ENCODE measurements around the gene SAMSN1.

The SAMSN1 gene

DNA sequence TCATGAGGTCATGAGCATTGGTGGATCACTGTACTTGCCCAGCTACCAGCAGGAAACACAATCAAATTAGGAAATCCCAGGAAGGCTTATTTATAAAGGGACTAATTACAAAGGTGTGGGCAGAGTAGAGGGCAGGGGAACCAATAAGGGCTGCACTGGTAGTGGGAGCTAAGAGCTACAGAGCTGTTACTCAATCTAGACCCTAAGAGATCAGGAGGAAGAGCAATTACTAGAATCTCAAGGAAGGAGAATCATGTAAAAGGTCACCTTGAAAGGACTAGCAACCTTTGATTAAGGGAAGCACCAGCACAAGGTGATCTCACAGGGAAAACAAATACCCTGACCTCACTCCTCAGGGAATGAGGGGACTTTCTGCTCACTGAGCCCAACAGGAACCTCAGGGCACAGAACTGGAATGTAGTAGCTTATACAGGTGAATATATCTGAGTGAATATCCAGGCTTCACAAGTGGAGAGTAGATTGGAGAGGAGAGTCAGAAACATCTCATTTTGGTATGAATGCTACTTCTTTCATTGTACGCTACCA lies 66.8 kb downstream of the SAMSN1 start:
- no peak overlapping the region for H3K4me3 ChIP-seq (ENCODE audit: low read length)
- TF ChIP-seq, protein P1, sequence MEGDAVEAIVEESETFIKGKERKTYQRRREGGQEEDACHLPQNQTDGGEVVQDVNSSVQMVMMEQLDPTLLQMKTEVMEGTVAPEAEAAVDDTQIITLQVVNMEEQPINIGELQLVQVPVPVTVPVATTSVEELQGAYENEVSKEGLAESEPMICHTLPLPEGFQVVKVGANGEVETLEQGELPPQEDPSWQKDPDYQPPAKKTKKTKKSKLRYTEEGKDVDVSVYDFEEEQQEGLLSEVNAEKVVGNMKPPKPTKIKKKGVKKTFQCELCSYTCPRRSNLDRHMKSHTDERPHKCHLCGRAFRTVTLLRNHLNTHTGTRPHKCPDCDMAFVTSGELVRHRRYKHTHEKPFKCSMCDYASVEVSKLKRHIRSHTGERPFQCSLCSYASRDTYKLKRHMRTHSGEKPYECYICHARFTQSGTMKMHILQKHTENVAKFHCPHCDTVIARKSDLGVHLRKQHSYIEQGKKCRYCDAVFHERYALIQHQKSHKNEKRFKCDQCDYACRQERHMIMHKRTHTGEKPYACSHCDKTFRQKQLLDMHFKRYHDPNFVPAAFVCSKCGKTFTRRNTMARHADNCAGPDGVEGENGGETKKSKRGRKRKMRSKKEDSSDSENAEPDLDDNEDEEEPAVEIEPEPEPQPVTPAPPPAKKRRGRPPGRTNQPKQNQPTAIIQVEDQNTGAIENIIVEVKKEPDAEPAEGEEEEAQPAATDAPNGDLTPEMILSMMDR (conservative IDR thresholded peaks at IDR 0.05; ENCODE audit: low read length), result no peak
- DNase-seq (ENCODE audit: low read depth), result no peak

DNA sequence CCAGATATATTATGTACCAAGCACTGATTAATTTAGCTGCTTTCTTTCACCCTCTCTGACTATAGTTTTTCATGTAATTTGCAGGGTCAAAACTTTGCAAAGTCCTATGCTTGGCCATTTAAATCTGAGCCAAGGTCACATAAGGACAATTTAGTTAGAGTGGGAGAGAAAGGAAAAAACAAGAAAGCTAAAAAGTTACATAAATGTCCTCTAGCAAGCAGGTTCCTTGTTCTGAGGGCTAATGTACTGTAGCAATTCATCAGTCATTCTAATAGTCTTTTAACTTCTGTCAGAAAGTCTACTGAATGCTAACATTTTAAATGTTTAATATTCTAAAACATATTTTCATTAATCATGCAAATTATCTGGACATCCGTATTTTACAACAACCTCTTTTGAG lies 68.3 kb downstream of the SAMSN1 start:
- H3K4me3 ChIP-seq (ENCODE audit: low read length), result no peak overlapping the region
- TF ChIP-seq, protein P1 (conservative IDR thresholded peaks at IDR 0.05; ENCODE audit: low read length), result no peak
- no peak for DNase-seq (ENCODE audit: low read depth)

DNA sequence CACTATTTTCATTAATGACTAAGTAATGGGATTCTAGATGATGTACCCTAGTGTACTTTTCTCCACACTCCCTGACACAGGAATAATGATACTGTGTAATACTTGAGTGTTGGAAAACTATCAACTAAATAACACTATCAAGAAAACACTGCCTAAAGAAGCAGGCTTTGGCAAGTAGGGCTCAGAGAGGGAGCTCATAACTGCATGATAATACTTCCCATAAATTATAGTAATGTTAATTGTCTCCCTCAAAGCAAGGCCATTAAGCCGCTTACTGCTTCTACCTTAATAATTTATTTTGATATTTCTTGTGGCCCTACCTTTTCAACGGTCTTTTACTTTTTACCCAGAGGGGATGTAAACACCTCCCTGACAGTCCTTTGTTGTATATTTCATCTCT lies 69.0 kb downstream of the SAMSN1 start:
- DNase-seq (ENCODE audit: low read depth), result no peak
- TF ChIP-seq, protein P1 (conservative IDR thresholded peaks at IDR 0.05; ENCODE audit: low read length), result no peak

DNA sequence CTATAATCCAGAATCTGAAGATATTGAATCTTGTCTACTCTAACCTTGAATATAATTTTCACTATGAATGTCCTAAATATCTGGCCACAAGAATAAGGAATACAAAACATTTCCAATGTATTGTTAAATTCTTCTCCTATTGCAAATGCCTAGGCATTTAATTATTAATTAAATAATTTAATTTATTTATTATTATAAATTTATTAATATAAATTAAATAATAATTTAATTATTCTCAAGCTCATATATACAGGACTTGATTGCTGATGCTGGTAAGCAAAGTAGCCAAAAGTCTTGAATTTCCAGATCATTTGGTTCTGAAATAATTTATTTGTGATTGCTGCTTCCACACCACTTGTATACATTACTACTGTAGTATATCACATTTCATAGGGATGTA lies 71.1 kb downstream of the SAMSN1 start:
- TF ChIP-seq, protein P1 (conservative IDR thresholded peaks at IDR 0.05; ENCODE audit: low read length), result no peak
- DNase-seq (ENCODE audit: low read depth), result no peak
- no peak overlapping the region for H3K4me3 ChIP-seq (ENCODE audit: low read length)

More for the DNA sequence above, 69.0 kb downstream of the SAMSN1 start:
- H3K4me3 ChIP-seq (ENCODE audit: low read length), result no peak overlapping the region

DNA sequence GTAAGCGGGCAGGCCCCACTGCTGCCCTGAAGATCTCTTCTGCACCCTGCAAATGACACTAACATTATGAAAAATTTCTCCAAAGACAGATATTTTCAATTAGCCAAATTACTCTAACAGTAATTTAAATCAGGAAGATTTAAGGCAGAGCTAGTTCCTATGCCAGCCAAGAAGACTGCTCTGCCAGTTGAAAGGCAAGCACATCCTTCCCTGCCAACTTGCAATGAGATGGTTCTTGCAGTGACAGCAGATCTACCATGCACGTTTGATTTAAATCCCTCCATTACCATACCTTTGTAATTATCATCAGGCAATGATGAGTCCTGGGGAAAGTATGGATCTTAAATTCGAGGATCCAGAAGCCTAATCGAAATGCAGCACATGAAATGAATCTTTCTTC lies 76.5 kb downstream of the SAMSN1 start:
- TF ChIP-seq, protein P1 (conservative IDR thresholded peaks at IDR 0.05; ENCODE audit: low read length), result no peak
- no peak for DNase-seq (ENCODE audit: low read depth)
- no peak overlapping the region for H3K4me3 ChIP-seq (ENCODE audit: low read length)

DNA sequence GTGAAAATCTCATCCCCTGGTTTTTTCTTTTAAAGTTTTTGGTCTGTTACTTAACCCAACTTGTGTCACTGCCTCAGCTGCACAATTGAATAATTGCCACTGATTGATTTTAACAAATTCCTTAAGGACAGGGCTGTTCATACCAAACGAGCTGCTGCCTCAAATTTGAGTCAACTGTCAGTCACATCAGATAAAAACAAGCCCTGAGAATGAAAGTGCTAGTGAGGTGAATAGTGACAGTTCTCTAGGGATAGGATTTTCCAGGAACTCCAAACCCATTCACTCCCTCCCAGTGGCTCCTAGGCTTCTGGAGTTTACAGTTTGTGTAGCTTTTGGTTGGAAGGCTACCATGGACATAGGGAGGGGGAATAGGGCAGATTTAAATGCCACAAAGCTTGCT lies 79.4 kb downstream of the SAMSN1 start:
- H3K4me3 ChIP-seq (ENCODE audit: low read length), result no peak overlapping the region
- no peak for DNase-seq (ENCODE audit: low read depth)
- TF ChIP-seq, protein P1 (conservative IDR thresholded peaks at IDR 0.05; ENCODE audit: low read length), result no peak

DNA sequence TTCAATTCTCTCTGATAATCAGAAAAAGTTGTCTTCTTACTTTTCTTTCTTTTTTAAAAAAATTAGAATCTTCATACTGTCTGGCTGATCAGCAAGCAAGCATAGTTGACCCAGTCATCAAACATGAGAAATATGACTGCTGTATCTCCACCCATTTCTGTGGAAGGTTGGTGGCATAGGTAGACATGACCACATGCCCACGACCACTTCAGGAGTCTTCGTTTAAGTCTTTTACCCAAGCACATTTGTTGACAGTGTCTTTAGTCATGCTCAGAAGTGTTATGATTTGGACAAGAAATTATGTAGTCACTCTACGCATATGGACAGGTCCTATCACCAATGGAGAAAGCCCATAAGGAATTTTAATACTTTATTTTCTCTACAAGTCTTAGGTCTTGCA lies 88.4 kb downstream of the SAMSN1 start:
- TF ChIP-seq, protein P1 (conservative IDR thresholded peaks at IDR 0.05; ENCODE audit: low read length), result no peak
- no peak overlapping the region for H3K4me3 ChIP-seq (ENCODE audit: low read length)
- DNase-seq (ENCODE audit: low read depth), result no peak
